Right lobe of liver (tissue), 4 donors: ENCODE measurements around the gene FBXO10.
"Not testable (repeated sequence)": the region's sequence is repeated elsewhere in the genome, so short reads cannot be mapped to it uniquely, and the experiment has no call there.

Experiments used
- CTCF ChIP-seq, 4 donors: fragments of 200-600 bp in 3 of 4; fragments of 450-650 bp in 1 of 4; IDR thresholded peaks; one replicate each; pipeline versions ENCODE4 v1.5.1 to v1.8.0; 2016 to 2022; ENCODE audit warnings: antibody characterized with exemption in 4 of 4, mild to moderate bottlenecking in 2 of 4
- POLR2A ChIP-seq: fragments of 450-650 bp; IDR thresholded peaks from one replicate; pipeline ENCODE4 v1.6.1; 2017; ENCODE audit warnings: antibody characterized with exemption, mild to moderate bottlenecking
- donor health status: DM: no; HTN: no; CAD: no.
- donor health status: DM: no; HTN: no; CAD: no.
- donor health status: DM: no; HTN: yes; CAD: no.

DNA sequence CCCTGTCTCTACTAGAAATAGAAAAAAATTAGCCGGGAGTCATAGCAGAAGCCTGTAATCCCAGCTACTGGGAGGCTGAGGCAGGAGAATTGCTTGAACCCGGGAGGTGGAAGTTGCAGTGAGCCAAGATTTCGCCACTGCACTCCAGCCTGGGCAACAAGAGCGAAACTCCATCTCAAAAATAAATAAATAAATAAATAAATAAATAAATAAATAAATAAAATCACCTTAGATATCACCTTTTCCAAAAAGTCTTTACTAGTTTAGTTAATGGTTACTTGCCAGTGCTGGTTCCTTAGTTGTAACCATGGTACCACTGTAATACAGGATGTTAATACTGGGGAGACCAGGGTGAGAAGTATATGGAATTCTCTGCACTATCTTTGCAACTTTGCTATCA is 25.9 kb upstream of the FBXO10 start:
- TF ChIP-seq CTCF (IDR thresholded peaks at IDR 0.05); POLR2A: not testable (repeated sequence)
